Neural cell (in vitro differentiated cells): Measurements from ENCODE around the gene KIRREL2. TPM values are rescaled to one million over a fixed set of nuclear protein-coding genes. Genes with fewer than 3 reads are reported as not detected.

Source experiments
- H2AFZ ChIP-seq: fragments of 200-600, 300-800 bp; sonication (generic), shearing (Covaris generic); 2 replicates; pipeline ENCODE4 v1.6.0; 2014; ENCODE audit warnings: low read depth, mild to moderate bottlenecking, antibody characterized with exemption, low read length, moderate library complexity
- H3F3A ChIP-seq: fragments of 200-600 bp; shearing (Covaris generic); 2 replicates; pipeline ENCODE4 v1.6.1; 2016; ENCODE audit warnings: mild to moderate bottlenecking, moderate library complexity, mixed read lengths, antibody characterized with exemption, low read length; ENCODE audit not compliant: insufficient read depth, poor library complexity, severe bottlenecking
- H3K27ac ChIP-seq: fragments of 200-600, 300-800 bp; sonication (generic), shearing (Covaris generic); 2 replicates; pipeline ENCODE4 v1.5.1; 2014; ENCODE audit warnings: mild to moderate bottlenecking, low read length, moderate library complexity
- H3K27me3 ChIP-seq: fragments of 300-800, 200-600 bp; sonication (generic), shearing (Covaris generic); 2 replicates; pipeline ENCODE4 v1.6.0; 2014; ENCODE audit warnings: mild to moderate bottlenecking, low read depth, low read length, moderate library complexity; ENCODE audit not compliant: insufficient read depth
- H3K36me3 ChIP-seq: fragments of 300-800, 200-600 bp; sonication (generic), shearing (Covaris generic); 2 replicates; pipeline ENCODE4 v1.5.1; 2014; ENCODE audit warnings: mild to moderate bottlenecking, antibody characterized with exemption, low read length, moderate library complexity; ENCODE audit not compliant: insufficient read depth
- H3K4me2 ChIP-seq: fragments of 300-800, 200-600 bp; sonication (generic), shearing (Covaris generic); 2 replicates; pipeline ENCODE4 v1.6.0; 2014; ENCODE audit warnings: mild to moderate bottlenecking, low read length
- H3K4me3 ChIP-seq: fragments of 300-800, 200-600 bp; sonication (generic), shearing (Covaris generic); 2 replicates; pipeline ENCODE4 v1.5.1; 2014; ENCODE audit warnings: mild to moderate bottlenecking, low read length, moderate library complexity
- H3K79me2 ChIP-seq: fragments of 200-600 bp; shearing (Covaris generic); replicated peaks from 2 replicates; pipeline ENCODE4 v1.6.0; 2014; ENCODE audit warnings: mild to moderate bottlenecking, low read length, moderate library complexity; ENCODE audit not compliant: insufficient read depth
- H3K9ac ChIP-seq: fragments of 300-800, 200-600 bp; sonication (generic), shearing (Covaris generic); 2 replicates; pipeline ENCODE4 v1.6.1; 2016; ENCODE audit warnings: mild to moderate bottlenecking, low read length, mixed read lengths
- H3K9me2 ChIP-seq: fragments of 200-600 bp; shearing (Covaris generic); 2 replicates; pipeline ENCODE4 v1.6.1; 2016; ENCODE audit warnings: mild to moderate bottlenecking, low read length, mixed read lengths; ENCODE audit not compliant: insufficient read depth
- H3K9me3 ChIP-seq: fragments of 200-600, 300-800 bp; sonication (generic), shearing (Covaris generic); 2 replicates; pipeline ENCODE4 v1.6.1; 2016; ENCODE audit warnings: mild to moderate bottlenecking, mixed run types, low read length, moderate library complexity, mixed read lengths
- H4K20me1 ChIP-seq: fragments of 200-600 bp; shearing (Covaris generic); 2 replicates; pipeline ENCODE4 v1.6.1; 2016; ENCODE audit warnings: mild to moderate bottlenecking, mixed run types; ENCODE audit not compliant: insufficient read depth
- EP300 ChIP-seq: fragments of 450-650 bp; conservative IDR thresholded peaks from 2 replicates; pipeline ENCODE4 v1.6.1; 2014; ENCODE audit warnings: antibody characterized with exemption, mild to moderate bottlenecking, moderate library complexity; ENCODE audit not compliant: poor library complexity, severe bottlenecking
- EZH2 ChIP-seq: fragments of 200-600, 300-800 bp; shearing (Covaris generic), sonication (generic); IDR thresholded peaks from 2 replicates; pipeline ENCODE4 v1.6.1; 2014; ENCODE audit warnings: antibody characterized with exemption, low read length, borderline replicate concordance, mild to moderate bottlenecking; ENCODE audit not compliant: insufficient read depth, poor library complexity, severe bottlenecking
- MXI1 ChIP-seq: fragments of 450-650 bp; conservative IDR thresholded peaks from 2 replicates; pipeline ENCODE4 v1.6.1; 2014; ENCODE audit warnings: antibody characterized with exemption, mild to moderate bottlenecking; ENCODE audit not compliant: poor library complexity, severe bottlenecking
- POLR2AphosphoS5 ChIP-seq: IDR thresholded peaks from 2 replicates; pipeline ENCODE4 v1.6.1; 2012
- RAD21 ChIP-seq: fragments of 450-650 bp; conservative IDR thresholded peaks from 2 replicates; pipeline ENCODE4 v1.6.1; 2014; ENCODE audit warnings: antibody characterized with exemption, mild to moderate bottlenecking, moderate library complexity
- SMC3 ChIP-seq: fragments of 450-650 bp; conservative IDR thresholded peaks from 2 replicates; pipeline ENCODE4 v1.6.1; 2014; ENCODE audit warnings: antibody characterized with exemption, mild to moderate bottlenecking, moderate library complexity; ENCODE audit not compliant: poor library complexity
- TAF1 ChIP-seq: IDR thresholded peaks from 2 replicates; pipeline ENCODE4 v1.6.1; 2012; ENCODE audit warnings: low read depth
- polyA plus RNA-seq: library from polyadenylated mRNA; depleted of rRNA; stranded (reverse); fragments of >200 nt; gene quantifications from 2 replicates; pipeline ENCODE4 v1.2.3, GENCODE V29; 2014
- TF ChIP-seq, protein P1 (sequence below): IDR thresholded peaks from 2 replicates; pipeline ENCODE4 v1.6.1; 2012; ENCODE audit warnings: borderline replicate concordance
- TF ChIP-seq, protein P2 (sequence below): fragments of 450-650 bp; IDR thresholded peaks from 2 replicates; pipeline ENCODE4 v1.5.1; 2014; ENCODE audit warnings: antibody characterized with exemption, mild to moderate bottlenecking, moderate library complexity; ENCODE audit not compliant: poor library complexity, severe bottlenecking

Gene KIRREL2
- polyA plus RNA-seq, 1 donor from 2014 or later: 0.79 TPM

DNA sequence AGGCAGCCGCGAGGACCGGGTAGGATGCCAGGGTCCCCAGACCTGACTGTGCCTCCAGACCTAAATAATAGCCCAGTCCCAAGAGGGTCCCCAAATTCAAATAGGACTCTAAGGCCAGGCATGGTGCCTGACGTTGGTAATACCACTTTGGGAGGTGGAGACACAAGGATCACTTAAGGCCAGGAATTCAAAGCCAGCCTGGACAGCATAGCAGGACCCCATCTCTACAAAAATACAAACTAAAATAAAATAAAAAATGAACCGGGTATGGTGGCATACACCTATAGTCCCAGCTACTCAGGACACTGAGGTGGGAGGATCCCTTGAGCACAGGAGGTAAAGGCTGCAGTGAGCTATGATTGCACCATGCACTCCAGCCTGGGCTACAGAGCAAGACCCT lies 6.3 kb downstream of the KIRREL2 start:
- H3K27ac ChIP-seq: no peak overlapping the region
- TF ChIP-seq TAF1 (no peak), MXI1 (no peak), EZH2 (no peak), SMC3 (no peak), RAD21 (no peak), EP300 (no peak), POLR2AphosphoS5 (no peak)
- TF ChIP-seq, protein P1, sequence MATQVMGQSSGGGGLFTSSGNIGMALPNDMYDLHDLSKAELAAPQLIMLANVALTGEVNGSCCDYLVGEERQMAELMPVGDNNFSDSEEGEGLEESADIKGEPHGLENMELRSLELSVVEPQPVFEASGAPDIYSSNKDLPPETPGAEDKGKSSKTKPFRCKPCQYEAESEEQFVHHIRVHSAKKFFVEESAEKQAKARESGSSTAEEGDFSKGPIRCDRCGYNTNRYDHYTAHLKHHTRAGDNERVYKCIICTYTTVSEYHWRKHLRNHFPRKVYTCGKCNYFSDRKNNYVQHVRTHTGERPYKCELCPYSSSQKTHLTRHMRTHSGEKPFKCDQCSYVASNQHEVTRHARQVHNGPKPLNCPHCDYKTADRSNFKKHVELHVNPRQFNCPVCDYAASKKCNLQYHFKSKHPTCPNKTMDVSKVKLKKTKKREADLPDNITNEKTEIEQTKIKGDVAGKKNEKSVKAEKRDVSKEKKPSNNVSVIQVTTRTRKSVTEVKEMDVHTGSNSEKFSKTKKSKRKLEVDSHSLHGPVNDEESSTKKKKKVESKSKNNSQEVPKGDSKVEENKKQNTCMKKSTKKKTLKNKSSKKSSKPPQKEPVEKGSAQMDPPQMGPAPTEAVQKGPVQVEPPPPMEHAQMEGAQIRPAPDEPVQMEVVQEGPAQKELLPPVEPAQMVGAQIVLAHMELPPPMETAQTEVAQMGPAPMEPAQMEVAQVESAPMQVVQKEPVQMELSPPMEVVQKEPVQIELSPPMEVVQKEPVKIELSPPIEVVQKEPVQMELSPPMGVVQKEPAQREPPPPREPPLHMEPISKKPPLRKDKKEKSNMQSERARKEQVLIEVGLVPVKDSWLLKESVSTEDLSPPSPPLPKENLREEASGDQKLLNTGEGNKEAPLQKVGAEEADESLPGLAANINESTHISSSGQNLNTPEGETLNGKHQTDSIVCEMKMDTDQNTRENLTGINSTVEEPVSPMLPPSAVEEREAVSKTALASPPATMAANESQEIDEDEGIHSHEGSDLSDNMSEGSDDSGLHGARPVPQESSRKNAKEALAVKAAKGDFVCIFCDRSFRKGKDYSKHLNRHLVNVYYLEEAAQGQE: no peak
- TF ChIP-seq, protein P2, sequence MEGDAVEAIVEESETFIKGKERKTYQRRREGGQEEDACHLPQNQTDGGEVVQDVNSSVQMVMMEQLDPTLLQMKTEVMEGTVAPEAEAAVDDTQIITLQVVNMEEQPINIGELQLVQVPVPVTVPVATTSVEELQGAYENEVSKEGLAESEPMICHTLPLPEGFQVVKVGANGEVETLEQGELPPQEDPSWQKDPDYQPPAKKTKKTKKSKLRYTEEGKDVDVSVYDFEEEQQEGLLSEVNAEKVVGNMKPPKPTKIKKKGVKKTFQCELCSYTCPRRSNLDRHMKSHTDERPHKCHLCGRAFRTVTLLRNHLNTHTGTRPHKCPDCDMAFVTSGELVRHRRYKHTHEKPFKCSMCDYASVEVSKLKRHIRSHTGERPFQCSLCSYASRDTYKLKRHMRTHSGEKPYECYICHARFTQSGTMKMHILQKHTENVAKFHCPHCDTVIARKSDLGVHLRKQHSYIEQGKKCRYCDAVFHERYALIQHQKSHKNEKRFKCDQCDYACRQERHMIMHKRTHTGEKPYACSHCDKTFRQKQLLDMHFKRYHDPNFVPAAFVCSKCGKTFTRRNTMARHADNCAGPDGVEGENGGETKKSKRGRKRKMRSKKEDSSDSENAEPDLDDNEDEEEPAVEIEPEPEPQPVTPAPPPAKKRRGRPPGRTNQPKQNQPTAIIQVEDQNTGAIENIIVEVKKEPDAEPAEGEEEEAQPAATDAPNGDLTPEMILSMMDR: no peak
- no peaks in the 10 kb centered on the region for H3K79me2 ChIP-seq
- H3K36me3 ChIP-seq: no peaks in the 10 kb centered on the region
- no peak overlapping the region for H3K9ac ChIP-seq
- H3K27me3 ChIP-seq: peaks cover 14% of the 10 kb centered on the region
- no peaks in the 10 kb centered on the region for H3K9me2 ChIP-seq
- H3K4me3 ChIP-seq: no peak overlapping the region
- no peak overlapping the region for H2AFZ ChIP-seq
- no peaks in the 10 kb centered on the region for H4K20me1 ChIP-seq
- no peaks in the 10 kb centered on the region for H3K9me3 ChIP-seq
- no peak overlapping the region for H3K4me2 ChIP-seq
- no peaks in the 10 kb centered on the region for H3F3A ChIP-seq

DNA sequence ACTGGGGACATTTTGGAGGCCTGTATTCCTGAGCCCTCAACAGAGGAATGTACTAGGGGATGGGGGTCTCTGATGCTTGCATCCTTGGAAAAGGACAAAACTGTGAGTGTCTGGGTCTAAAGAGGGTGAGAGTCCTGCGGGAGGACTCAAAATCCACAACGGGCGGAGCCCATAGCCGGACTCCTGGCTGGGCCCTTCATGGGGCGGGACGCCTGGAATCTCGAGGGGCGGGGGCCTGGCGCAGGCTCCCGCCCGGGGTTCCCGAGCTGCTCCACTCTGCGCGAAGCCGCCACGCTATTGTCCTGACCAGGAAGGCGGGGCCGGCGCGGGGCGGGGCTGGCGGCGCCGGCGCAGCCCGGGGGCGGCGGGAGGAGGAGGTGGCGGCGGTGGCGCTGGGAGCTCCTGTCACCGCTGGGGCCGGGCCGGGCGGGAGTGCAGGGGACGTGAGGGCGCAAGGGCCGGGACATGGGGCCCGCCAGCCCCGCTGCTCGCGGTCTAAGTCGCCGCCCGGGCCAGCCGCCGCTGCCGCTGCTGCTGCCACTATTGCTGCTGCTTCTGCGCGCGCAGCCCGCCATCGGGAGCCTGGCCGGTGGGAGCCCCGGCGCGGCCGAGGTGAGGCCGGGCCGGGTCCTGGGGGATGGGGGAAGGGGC lies 11.6 kb downstream of the KIRREL2 start, which contains the start of gene APLP1:
APLP1 (plus strand) TSS at position 403 of the 651 bp plus-strand sequence; CDS start at position 466, 63 bp downstream.
- no peaks in the 10 kb centered on the region for H3K9me2 ChIP-seq
- H3K27me3 ChIP-seq: no peaks in the 10 kb centered on the region
- peak within 1 kb of the TSS; percentile 41 for H3K4me2 ChIP-seq
- peak within 1 kb of the TSS; percentile 95 for H3K9ac ChIP-seq
- H3K9me3 ChIP-seq: no peaks in the 10 kb centered on the region
- peaks cover 18% of the 10 kb centered on the region for H3K79me2 ChIP-seq
- peak within 1 kb of the TSS; percentile 98 for H3K27ac ChIP-seq
- no peaks in the 10 kb centered on the region for H3F3A ChIP-seq
- no peaks in the 10 kb centered on the region for H3K36me3 ChIP-seq
- peak within 1 kb of the TSS; percentile 70 for H2AFZ ChIP-seq
- TF ChIP-seq POLR2AphosphoS5: peak; percentile 88
- peak; percentile 20 for TF ChIP-seq SMC3
- TF ChIP-seq EZH2: no peak
- TF ChIP-seq, protein P2: no peak
- TF ChIP-seq EP300: peak; percentile 31
- TF ChIP-seq RAD21: peak; percentile 29
- TF ChIP-seq, protein P1: peak; percentile 15
- peak; percentile 62 for TF ChIP-seq TAF1
- TF ChIP-seq MXI1: peak; percentile 38
- no peaks in the 10 kb centered on the region for H4K20me1 ChIP-seq
- H3K4me3 ChIP-seq: peak within 1 kb of the TSS; percentile 75
